GM12878 (cell line): ENCODE measurements around the gene CAPRIN2.

Experiments
- CEBPB ChIP-seq, 2 experiments: fragments of 150-350 bp in 1 of 2; IDR thresholded peaks; 2 replicates each; pipeline ENCODE4 v1.6.1; 2012 to 2014; ENCODE audit warnings: low read depth in 2 of 2, low read length in 2 of 2, borderline replicate concordance in 1 of 2, inconsistent platforms in 1 of 2
- CTCF ChIP-seq, 3 experiments: IDR thresholded peaks in 2 of 3; conservative IDR thresholded peaks in 1 of 3; 2 replicates each; pipeline ENCODE4 v1.5.1; 2011; ENCODE audit warnings: low read depth in 3 of 3, low read length in 3 of 3, mild to moderate bottlenecking in 3 of 3, control low read depth in 2 of 3, moderate library complexity in 2 of 3, inconsistent platforms in 1 of 3, mixed read lengths in 1 of 3; ENCODE audit not compliant: control insufficient read depth in 2 of 3, insufficient read depth in 1 of 3; ENCODE audit errors: extremely low read depth in 1 of 3
- E2F8 ChIP-seq: fragments of 450-650 bp; IDR thresholded peaks from 2 replicates; pipeline ENCODE4 v1.6.1; 2018; ENCODE audit warnings: mild to moderate bottlenecking, low read depth, moderate library complexity; ENCODE audit not compliant: partially characterized antibody
- EP300 ChIP-seq, 2 experiments: fragments of 150-350 bp in 1 of 2; IDR thresholded peaks; 2 replicates each; pipeline ENCODE4 v1.6.1; 2011 to 2012; ENCODE audit warnings: low read depth in 2 of 2, low read length in 2 of 2, borderline replicate concordance in 1 of 2, improper control_type of control experiment in 1 of 2, inconsistent platforms in 1 of 2; ENCODE audit not compliant: control insufficient read depth in 1 of 2
- ETV6 ChIP-seq, 2 experiments: fragments of 450-650 bp in 1 of 2; IDR thresholded peaks in 1 of 2; conservative IDR thresholded peaks in 1 of 2; 2 replicates each; pipeline ENCODE4 v1.6.1; 2014; ENCODE audit warnings: antibody characterized with exemption in 1 of 2, borderline replicate concordance in 1 of 2, low read depth in 1 of 2, mild to moderate bottlenecking in 1 of 2, moderate library complexity in 1 of 2
- FOS ChIP-seq: IDR thresholded peaks from 3 replicates; pipeline ENCODE4 v1.6.1; 2011; ENCODE audit warnings: borderline replicate concordance; ENCODE audit not compliant: insufficient read length; ENCODE audit errors: extremely low read depth
- FOXK2 ChIP-seq: fragments of 450-650 bp; IDR thresholded peaks from 2 replicates; pipeline ENCODE4 v1.6.1; 2017; ENCODE audit warnings: mild to moderate bottlenecking, moderate library complexity
- FOXM1 ChIP-seq: IDR thresholded peaks from 2 replicates; pipeline ENCODE4 v1.6.1; 2012; ENCODE audit warnings: low read depth, mild to moderate bottlenecking, inconsistent platforms, low read length, moderate library complexity
- GABPA ChIP-seq: IDR thresholded peaks from 2 replicates; pipeline ENCODE4 v1.6.1; 2014; ENCODE audit warnings: antibody characterized with exemption, low read depth, mild to moderate bottlenecking, inconsistent platforms
- PBX3 ChIP-seq: IDR thresholded peaks from 2 replicates; pipeline ENCODE4 v1.6.1; 2011; ENCODE audit warnings: mild to moderate bottlenecking, low read depth, low read length, moderate library complexity; ENCODE audit not compliant: insufficient replicate concordance
- POLR2AphosphoS5 ChIP-seq: IDR thresholded peaks from 2 replicates; pipeline ENCODE4 v1.6.1; 2011; ENCODE audit warnings: mild to moderate bottlenecking, low read length, inconsistent platforms
- TF ChIP-seq, protein P1 (sequence below): IDR thresholded peaks from 2 replicates; pipeline ENCODE4 v1.6.1; 2012; ENCODE audit warnings: low read depth, low read length, improper control_type of control experiment
- TF ChIP-seq, protein P2 (sequence below): IDR thresholded peaks from 2 replicates; pipeline ENCODE4 v1.6.1; 2012; ENCODE audit warnings: low read depth, low read length, improper control_type of control experiment
- TF ChIP-seq, protein P3 (sequence below): fragments of 450-650 bp; IDR thresholded peaks from 2 replicates; pipeline ENCODE4 v1.6.1; 2017; ENCODE audit warnings: mild to moderate bottlenecking, low read depth, inconsistent platforms; ENCODE audit not compliant: poor library complexity, severe bottlenecking

DNA sequence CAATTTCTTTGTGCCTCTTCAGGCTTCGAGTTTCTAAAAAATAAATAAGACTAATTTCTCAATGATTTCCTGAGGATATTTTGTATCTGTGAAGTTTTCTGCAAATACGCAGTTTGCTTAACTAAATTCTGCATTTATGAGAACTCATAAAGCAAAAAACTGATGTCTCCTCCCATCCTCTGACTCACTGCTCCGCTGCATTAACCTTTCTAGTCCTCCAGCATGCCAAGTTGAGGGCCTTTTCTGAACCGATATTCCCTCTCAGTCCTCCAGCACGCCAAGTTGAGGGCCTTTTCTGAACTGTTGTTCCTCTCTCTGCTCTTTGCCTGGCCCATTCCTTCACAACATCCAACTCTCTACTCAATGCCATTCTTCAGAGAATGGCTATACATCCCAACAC, 62.3 kb downstream of the CAPRIN2 start:
- TF ChIP-seq CEBPB (IDR thresholded peaks at IDR 0.05; ENCODE audit: borderline replicate concordance in 1 of 2, low read depth in 2 of 2, low read length in 2 of 2) (no peak), FOXM1 (no peak), POLR2AphosphoS5 (no peak), FOXK2 (no peak), ETV6 (conservative IDR thresholded peaks at IDR 0.05 in 1 of 2, IDR thresholded peaks at IDR 0.05 in 1 of 2; ENCODE audit: borderline replicate concordance in 1 of 2, low read depth in 1 of 2) (no peak), FOS (no peak), GABPA (no peak), E2F8 (no peak), PBX3 (no peak), CTCF (IDR thresholded peaks at IDR 0.05 in 2 of 3, conservative IDR thresholded peaks at IDR 0.05 in 1 of 3; ENCODE audit: control insufficient read depth in 2 of 3, extremely low read depth in 1 of 3, insufficient read depth in 1 of 3, low read depth in 3 of 3, low read length in 3 of 3) (no peak), EP300 (IDR thresholded peaks at IDR 0.05; ENCODE audit: borderline replicate concordance in 1 of 2, control insufficient read depth in 1 of 2, low read depth in 2 of 2, low read length in 2 of 2) (no peak)
- TF ChIP-seq, protein P1, sequence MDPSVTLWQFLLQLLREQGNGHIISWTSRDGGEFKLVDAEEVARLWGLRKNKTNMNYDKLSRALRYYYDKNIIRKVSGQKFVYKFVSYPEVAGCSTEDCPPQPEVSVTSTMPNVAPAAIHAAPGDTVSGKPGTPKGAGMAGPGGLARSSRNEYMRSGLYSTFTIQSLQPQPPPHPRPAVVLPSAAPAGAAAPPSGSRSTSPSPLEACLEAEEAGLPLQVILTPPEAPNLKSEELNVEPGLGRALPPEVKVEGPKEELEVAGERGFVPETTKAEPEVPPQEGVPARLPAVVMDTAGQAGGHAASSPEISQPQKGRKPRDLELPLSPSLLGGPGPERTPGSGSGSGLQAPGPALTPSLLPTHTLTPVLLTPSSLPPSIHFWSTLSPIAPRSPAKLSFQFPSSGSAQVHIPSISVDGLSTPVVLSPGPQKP = no peak
- TF ChIP-seq, protein P2, sequence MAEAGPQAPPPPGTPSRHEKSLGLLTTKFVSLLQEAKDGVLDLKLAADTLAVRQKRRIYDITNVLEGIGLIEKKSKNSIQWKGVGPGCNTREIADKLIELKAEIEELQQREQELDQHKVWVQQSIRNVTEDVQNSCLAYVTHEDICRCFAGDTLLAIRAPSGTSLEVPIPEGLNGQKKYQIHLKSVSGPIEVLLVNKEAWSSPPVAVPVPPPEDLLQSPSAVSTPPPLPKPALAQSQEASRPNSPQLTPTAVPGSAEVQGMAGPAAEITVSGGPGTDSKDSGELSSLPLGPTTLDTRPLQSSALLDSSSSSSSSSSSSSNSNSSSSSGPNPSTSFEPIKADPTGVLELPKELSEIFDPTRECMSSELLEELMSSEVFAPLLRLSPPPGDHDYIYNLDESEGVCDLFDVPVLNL = no peak
- TF ChIP-seq, protein P3, sequence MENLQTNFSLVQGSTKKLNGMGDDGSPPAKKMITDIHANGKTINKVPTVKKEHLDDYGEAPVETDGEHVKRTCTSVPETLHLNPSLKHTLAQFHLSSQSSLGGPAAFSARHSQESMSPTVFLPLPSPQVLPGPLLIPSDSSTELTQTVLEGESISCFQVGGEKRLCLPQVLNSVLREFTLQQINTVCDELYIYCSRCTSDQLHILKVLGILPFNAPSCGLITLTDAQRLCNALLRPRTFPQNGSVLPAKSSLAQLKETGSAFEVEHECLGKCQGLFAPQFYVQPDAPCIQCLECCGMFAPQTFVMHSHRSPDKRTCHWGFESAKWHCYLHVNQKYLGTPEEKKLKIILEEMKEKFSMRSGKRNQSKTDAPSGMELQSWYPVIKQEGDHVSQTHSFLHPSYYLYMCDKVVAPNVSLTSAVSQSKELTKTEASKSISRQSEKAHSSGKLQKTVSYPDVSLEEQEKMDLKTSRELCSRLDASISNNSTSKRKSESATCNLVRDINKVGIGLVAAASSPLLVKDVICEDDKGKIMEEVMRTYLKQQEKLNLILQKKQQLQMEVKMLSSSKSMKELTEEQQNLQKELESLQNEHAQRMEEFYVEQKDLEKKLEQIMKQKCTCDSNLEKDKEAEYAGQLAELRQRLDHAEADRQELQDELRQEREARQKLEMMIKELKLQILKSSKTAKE = no peak
